Endodermal cell (in vitro differentiated cells): ENCODE measurements around the gene ATP10B. TPM values are rescaled to one million over a fixed set of nuclear protein-coding genes. Genes with fewer than 3 reads are reported as not detected.

ENCODE experiments used
- DNase-seq: peaks from one replicate; pipeline ENCODE4 v3.0.0-alpha.2; 2017
- H3K27ac ChIP-seq: 2 replicates; pipeline ENCODE4 v1.5.1; 2013; ENCODE audit warnings: mild to moderate bottlenecking, low read depth, low read length, moderate library complexity
- H3K27me3 ChIP-seq: 2 replicates; pipeline ENCODE4 v1.6.1; 2013; ENCODE audit warnings: mild to moderate bottlenecking, low read length, moderate library complexity; ENCODE audit not compliant: insufficient read depth, control insufficient read depth, poor library complexity, severe bottlenecking
- H3K36me3 ChIP-seq: 2 replicates; pipeline ENCODE4 v1.7.0; 2013; ENCODE audit warnings: mild to moderate bottlenecking, low read length, moderate library complexity; ENCODE audit not compliant: control insufficient read depth, insufficient read depth
- H3K4me1 ChIP-seq: one replicate; pipeline ENCODE4 v1.7.0; 2013; ENCODE audit warnings: low read length; ENCODE audit not compliant: control insufficient read depth, insufficient read depth
- H3K4me3 ChIP-seq: 2 replicates; pipeline ENCODE4 v1.5.1; 2013; ENCODE audit warnings: mild to moderate bottlenecking, low read length, moderate library complexity
- H3K9ac ChIP-seq: 2 replicates; pipeline ENCODE4 v1.6.1; 2013; ENCODE audit warnings: mild to moderate bottlenecking, low read length, moderate library complexity; ENCODE audit not compliant: poor library complexity, severe bottlenecking; ENCODE audit errors: extremely low read depth
- H3K9me3 ChIP-seq: 2 replicates; pipeline ENCODE4 v1.6.1; 2013; ENCODE audit warnings: mild to moderate bottlenecking, low read length, moderate library complexity; ENCODE audit not compliant: control insufficient read depth
- H3K27ac Mint-ChIP-seq: 2 replicates; pipeline ENCODE4 v1.8.0; 2020; ENCODE audit warnings: mixed read lengths
- H3K27me3 Mint-ChIP-seq: 2 replicates; pipeline ENCODE4 v1.8.0; 2021; ENCODE audit warnings: mild to moderate bottlenecking, mixed read lengths; ENCODE audit not compliant: insufficient read depth
- H3K36me3 Mint-ChIP-seq: 2 replicates; pipeline ENCODE4 v1.8.0; 2020; ENCODE audit warnings: low read depth, mixed read lengths
- H3K4me1 Mint-ChIP-seq: 2 replicates; pipeline ENCODE4 v1.8.0; 2020; ENCODE audit warnings: mixed read lengths
- H3K4me3 Mint-ChIP-seq: 2 replicates; pipeline ENCODE4 v1.8.0; 2020; ENCODE audit warnings: mild to moderate bottlenecking, moderate library complexity, mixed read lengths
- H3K9me3 Mint-ChIP-seq: 2 replicates; pipeline ENCODE4 v1.8.0; 2020; ENCODE audit warnings: mild to moderate bottlenecking, mixed read lengths
- CTCF ChIP-seq: fragments of 200-600 bp; sonication (generic); conservative IDR thresholded peaks from 2 replicates; pipeline ENCODE4 v1.5.0; 2021; ENCODE audit warnings: antibody characterized with exemption, mild to moderate bottlenecking
- WGBS, 2 experiments: methylation state at CpG; one replicate each; pipeline versions ENCODE4 v1.1.5 to v1.1.7; 2013; ENCODE audit warnings: missing lambda C conversion rate in 2 of 2, mixed read lengths in 1 of 2; ENCODE audit not compliant: insufficient coverage in 1 of 2, insufficient read length in 1 of 2; 5-methylcytosine and 5-hydroxymethylcytosine counted together
- total RNA-seq, 2 donors: library from RNA; stranded (reverse); fragmentation: NEBNext Ultra II Directional in 1 of 2; extraction: Animal tissue kit (Norgen Biotek cat#: 25700) in 1 of 2; gene quantifications; 2 replicates in 1 of 2; 3 replicates in 1 of 2; pipeline ENCODE4 v1.2.1, GENCODE V29; 2021

ATP10B gene
- total RNA-seq, 2 donors from 2014 or later: 0.15 to 0.38 TPM

GRCh38 chr5:160792732-160793529, 59.1 kb downstream of the ATP10B start:
- Mint-ChIP-seq H3K9me3 (no peaks in the 10 kb centered on the region), H3K27me3 (peaks cover 7% of the 10 kb centered on the region), H3K36me3 (no peaks in the 10 kb centered on the region), H3K4me3 (no peak overlapping the region), H3K27ac (no peak overlapping the region), H3K4me1 (peaks cover 6% of the 10 kb centered on the region)
- DNase-seq: no peak
- Histone ChIP-seq H3K27ac (no peak overlapping the region), H3K9me3 (no peaks in the 10 kb centered on the region), H3K4me1 (peaks cover 4% of the 10 kb centered on the region), H3K4me3 (no peak overlapping the region), H3K9ac (no peak overlapping the region), H3K27me3 (peaks cover 5% of the 10 kb centered on the region), H3K36me3 (no peaks in the 10 kb centered on the region)
- WGBS, 2 experiments: 94 to 95% methylated on average over 3 to 7 of the region's 7 CpGs
- no peak for TF ChIP-seq CTCF

- Mint-ChIP-seq H3K4me1 (peaks cover 8% of the 10 kb centered on the region), H3K27ac (no peak overlapping the region), H3K4me3 (no peak overlapping the region), H3K36me3 (no peaks in the 10 kb centered on the region), H3K9me3 (no peaks in the 10 kb centered on the region), H3K27me3 (peaks cover 7% of the 10 kb centered on the region)
- H3K27me3 ChIP-seq: peaks cover 5% of the 10 kb centered on the region
- TF ChIP-seq CTCF: no peak
- H3K4me3 ChIP-seq: no peak overlapping the region
- H3K27ac ChIP-seq: no peak overlapping the region
- H3K9ac ChIP-seq: no peak overlapping the region
- WGBS, 2 experiments: 94 to 100% methylated on average over 1 to 2 of the region's 2 CpGs
- H3K9me3 ChIP-seq: no peaks in the 10 kb centered on the region
- H3K4me1 ChIP-seq: peaks cover 4% of the 10 kb centered on the region
- DNase-seq: no peak
- H3K36me3 ChIP-seq: no peaks in the 10 kb centered on the region
These were observed 59.7 kb downstream of the ATP10B start for GRCh38 chr5:160792281-160792680.

- H3K27me3 ChIP-seq: no peaks in the 10 kb centered on the region
- no peak overlapping the region for H3K4me3 Mint-ChIP-seq
- H3K9ac ChIP-seq: no peak overlapping the region
- no peak overlapping the region for H3K27ac Mint-ChIP-seq
- no peaks in the 10 kb centered on the region for H3K36me3 ChIP-seq
- no peak for DNase-seq
- no peak for TF ChIP-seq CTCF
- peaks cover 2% of the 10 kb centered on the region for H3K27me3 Mint-ChIP-seq
- no peak overlapping the region for H3K27ac ChIP-seq
- no peak overlapping the region for H3K4me3 ChIP-seq
- no peaks in the 10 kb centered on the region for H3K9me3 Mint-ChIP-seq
- H3K4me1 ChIP-seq: peaks cover 4% of the 10 kb centered on the region
- H3K4me1 Mint-ChIP-seq: peaks cover 11% of the 10 kb centered on the region
- no peaks in the 10 kb centered on the region for H3K36me3 Mint-ChIP-seq
- WGBS, 2 experiments: 89 to 97% methylated on average over 3 of the region's 3 CpGs
- H3K9me3 ChIP-seq: no peaks in the 10 kb centered on the region
These were observed 62.7 kb downstream of the ATP10B start for GRCh38 chr5:160789219-160789859.
